IMR-90 (cell line): ENCODE results near the gene ADCYAP1. TPM values are rescaled to one million over a fixed set of nuclear protein-coding genes. Genes with fewer than 3 reads are reported as not detected.

Experiments
- ATAC-seq: fragments of 200-7000 bp; cut with Tn5 transposase; 2 replicates; pipeline ENCODE4 v1.9.1; 2020; ENCODE audit warnings: low read depth, mild to moderate bottlenecking, moderate library complexity
- BruUV-seq: library from RNA; stranded (reverse); fragments of 400-500 nt; replicated peaks from 2 replicates; lab custom pipeline; 2021; lab: Mats Ljungman, UMichigan
- CTCF ChIA-PET: fragments of 300-600 bp; formaldehyde crosslinking; extraction: SDS; loops from one replicate; lab custom pipeline; 2021; ENCODE audit warnings: antibody characterized with exemption; lab: Yijun Ruan, JAX
- POLR2A ChIA-PET: fragments of 300-600 bp; sonication (Branson Sonifier 250); formaldehyde crosslinking; loops from one replicate; lab custom pipeline; 2022; ENCODE audit warnings: antibody characterized with exemption; ENCODE audit not compliant: unreplicated experiment; lab: Charles Lee
- DNase-seq: peaks from one replicate; pipeline ENCODE4 v3.0.0; 2013
- H2AFZ ChIP-seq: replicated peaks from 2 replicates; pipeline ENCODE3; 2013; ENCODE audit warnings: low read length, mild to moderate bottlenecking; ENCODE audit not compliant: poor library complexity
- H2AK5ac ChIP-seq: 2 replicates; pipeline ENCODE4 v1.6.1; 2013; ENCODE audit warnings: low read depth, low read length, inconsistent platforms
- H2AK9ac ChIP-seq: replicated peaks from 2 replicates; pipeline ENCODE3; 2013; ENCODE audit warnings: mild to moderate bottlenecking, low read depth, low read length, moderate library complexity; ENCODE audit not compliant: poor library complexity
- H2BK120ac ChIP-seq: 2 replicates; pipeline ENCODE4 v1.6.1; 2013; ENCODE audit warnings: low read depth, low read length, inconsistent platforms
- H2BK15ac ChIP-seq: 3 replicates; pipeline ENCODE4 v1.6.1; 2013; ENCODE audit warnings: low read depth, low read length, inconsistent platforms
- H2BK20ac ChIP-seq: 2 replicates; pipeline ENCODE4 v1.6.1; 2013; ENCODE audit warnings: low read depth, mild to moderate bottlenecking, inconsistent platforms, low read length, moderate library complexity
- H2BK5ac ChIP-seq: 2 replicates; pipeline ENCODE4 v1.6.1; 2013; ENCODE audit warnings: mild to moderate bottlenecking, low read depth, low read length, inconsistent platforms; ENCODE audit not compliant: poor library complexity, severe bottlenecking
- H3K14ac ChIP-seq: replicated peaks from 2 replicates; pipeline ENCODE4 v1.6.1; 2013; ENCODE audit warnings: low read depth, low read length, inconsistent platforms
- H3K18ac ChIP-seq: 2 replicates; pipeline ENCODE4 v1.6.1; 2013; ENCODE audit warnings: low read depth, low read length, control low read depth
- H3K23ac ChIP-seq: 2 replicates; pipeline ENCODE4 v1.6.1; 2013; ENCODE audit warnings: low read depth, low read length, inconsistent platforms
- H3K27ac ChIP-seq: 2 replicates; pipeline ENCODE4 v1.5.1; 2013; ENCODE audit warnings: mild to moderate bottlenecking, control low read depth, low read length; ENCODE audit not compliant: insufficient read depth
- H3K27me3 ChIP-seq: 2 replicates; pipeline ENCODE4 v1.6.1; 2013; ENCODE audit warnings: low read length; ENCODE audit not compliant: control insufficient read depth, insufficient read depth
- H3K36me3 ChIP-seq: 2 replicates; pipeline ENCODE4 v1.6.1; 2013; ENCODE audit warnings: low read length, mixed read lengths; ENCODE audit not compliant: control insufficient read depth, insufficient read depth
- H3K4ac ChIP-seq: 2 replicates; pipeline ENCODE4 v1.6.1; 2013; ENCODE audit warnings: low read depth, low read length, inconsistent platforms
- H3K4me1 ChIP-seq: 2 replicates; pipeline ENCODE4 v1.6.1; 2013; ENCODE audit warnings: low read length, mixed read lengths; ENCODE audit not compliant: control insufficient read depth, insufficient read depth
- H3K4me2 ChIP-seq: 2 replicates; pipeline ENCODE4 v1.6.1; 2013; ENCODE audit warnings: low read depth, mild to moderate bottlenecking, control low read depth, low read length, moderate library complexity
- H3K4me3 ChIP-seq: 2 replicates; pipeline ENCODE4 v1.5.1; 2013; ENCODE audit warnings: low read depth, mild to moderate bottlenecking, control low read depth, low read length, moderate library complexity; ENCODE audit not compliant: insufficient read depth
- H3K56ac ChIP-seq: 2 replicates; pipeline ENCODE4 v1.6.1; 2013; ENCODE audit warnings: low read length, inconsistent platforms; ENCODE audit not compliant: insufficient read depth; ENCODE audit errors: extremely low read depth
- H3K79me1 ChIP-seq, 2 experiments: 2 replicates each; pipeline ENCODE4 v1.6.1; 2013; ENCODE audit warnings: low read length in 2 of 2, inconsistent platforms in 1 of 2, low read depth in 1 of 2
- H3K9ac ChIP-seq: 2 replicates; pipeline ENCODE4 v1.6.1; 2013; ENCODE audit warnings: low read depth, low read length, control low read depth
- H3K9me1 ChIP-seq: 2 replicates; pipeline ENCODE4 v1.6.1; 2013; ENCODE audit warnings: low read length, inconsistent platforms; ENCODE audit not compliant: insufficient read depth
- H3K9me3 ChIP-seq: 2 replicates; pipeline ENCODE4 v1.6.1; 2013; ENCODE audit warnings: low read length; ENCODE audit not compliant: control insufficient read depth, insufficient read depth
- H4K20me1 ChIP-seq: 2 replicates; pipeline ENCODE4 v1.6.1; 2013; ENCODE audit warnings: low read length, inconsistent platforms; ENCODE audit not compliant: insufficient read depth
- H4K5ac ChIP-seq: 2 replicates; pipeline ENCODE4 v1.6.1; 2013; ENCODE audit warnings: mild to moderate bottlenecking, low read depth, low read length, control low read depth
- H4K8ac ChIP-seq, 2 experiments: 2 replicates each; pipeline ENCODE4 v1.6.1; 2013; ENCODE audit warnings: low read depth in 2 of 2, low read length in 2 of 2, control low read depth in 1 of 2, inconsistent platforms in 1 of 2
- H4K91ac ChIP-seq: 2 replicates; pipeline ENCODE4 v1.6.1; 2013; ENCODE audit warnings: low read depth, low read length, inconsistent platforms; ENCODE audit not compliant: insufficient read depth
- CEBPB ChIP-seq: IDR thresholded peaks from 2 replicates; pipeline ENCODE4 v1.6.1; 2012; ENCODE audit warnings: low read depth, low read length, improper control_type of control experiment
- CHD1 ChIP-seq: IDR thresholded peaks from 2 replicates; pipeline ENCODE4 v1.6.1; 2012; ENCODE audit warnings: low read depth, low read length, improper control_type of control experiment
- FOS ChIP-seq: fragments of 150-350 bp; IDR thresholded peaks from 2 replicates; pipeline ENCODE4 v1.6.1; 2016; ENCODE audit warnings: low read depth, low read length
- MAFK ChIP-seq: IDR thresholded peaks from 2 replicates; pipeline ENCODE4 v1.6.1; 2012; ENCODE audit warnings: low read depth, low read length, improper control_type of control experiment
- MAZ ChIP-seq: IDR thresholded peaks from 2 replicates; pipeline ENCODE4 v1.6.1; 2012; ENCODE audit warnings: low read depth, mild to moderate bottlenecking, low read length, improper control_type of control experiment, moderate library complexity, borderline replicate concordance
- MXI1 ChIP-seq: IDR thresholded peaks from 2 replicates; pipeline ENCODE4 v1.6.1; 2012; ENCODE audit warnings: low read depth, mild to moderate bottlenecking, low read length, moderate library complexity, borderline replicate concordance
- POLR2A ChIP-seq: IDR thresholded peaks from 2 replicates; pipeline ENCODE4 v1.6.1; 2012; ENCODE audit warnings: mild to moderate bottlenecking, low read depth, low read length
- RAD21 ChIP-seq: IDR thresholded peaks from 2 replicates; pipeline ENCODE4 v1.6.1; 2012; ENCODE audit warnings: low read length, improper control_type of control experiment
- RCOR1 ChIP-seq: IDR thresholded peaks from 2 replicates; pipeline ENCODE4 v1.6.1; 2012; ENCODE audit warnings: mild to moderate bottlenecking, low read length, improper control_type of control experiment; ENCODE audit not compliant: insufficient replicate concordance
- RFX5 ChIP-seq: IDR thresholded peaks from 2 replicates; pipeline ENCODE4 v1.8.0; 2012; ENCODE audit warnings: low read depth, mild to moderate bottlenecking, low read length, moderate library complexity
- SMC3 ChIP-seq: fragments of 150-350 bp; IDR thresholded peaks from 2 replicates; pipeline ENCODE4 v1.6.1; 2016; ENCODE audit warnings: low read depth, mild to moderate bottlenecking, antibody characterized with exemption, low read length, moderate library complexity
- WGBS, 2 experiments: methylation state at CpG; one replicate each; pipeline versions ENCODE4 v1.1.5 to v1.1.7; 2013; ENCODE audit warnings: missing lambda C conversion rate in 2 of 2; ENCODE audit not compliant: insufficient read length in 1 of 2; ENCODE audit errors: extremely low coverage in 2 of 2; 5-methylcytosine and 5-hydroxymethylcytosine counted together
- dilution Hi-C: fragments of 300-500 bp; cut with HindIII; formaldehyde crosslinking; loops from one replicate; pipeline ENCODE4 v1.14.3; 2018; ENCODE audit warnings: low sequenced_read_pairs; ENCODE audit not compliant: unreplicated experiment
- in situ Hi-C: fragments of 300-500 bp; cut with MboI; formaldehyde crosslinking; loops from 3 replicates; pipeline ENCODE4 v1.14.3; 2019; ENCODE audit warnings: low sequenced_read_pairs, inconsistent platforms, mixed read lengths
- intact Hi-C: fragments of 100-400 bp; cut with micrococcal nuclease; formaldehyde crosslinking; loops from 2 replicates; pipeline ENCODE4 v1.10.0; 2022
- polyA plus RNA-seq, 3 experiments: library from polyadenylated mRNA; depleted of rRNA; stranded (reverse); fragments of >200 nt; gene quantifications; 2 replicates each; pipeline ENCODE4 v1.2.3, GENCODE V29; 2012; ENCODE audit warnings: low replicate concordance in 1 of 3
- total RNA-seq: library from RNA; depleted of rRNA; stranded (reverse); fragments of >200 nt; gene quantifications from 2 replicates; pipeline ENCODE4 v1.2.3, GENCODE V29; 2012
- TF ChIP-seq, protein P1 (sequence below): fragments of 150-350 bp; IDR thresholded peaks from 2 replicates; pipeline ENCODE4 v1.6.1; 2016; ENCODE audit warnings: low read depth, mild to moderate bottlenecking, low read length, moderate library complexity, borderline replicate concordance
- TF ChIP-seq, protein P2 (sequence below): fragments of 150-350 bp; IDR thresholded peaks from 2 replicates; pipeline ENCODE4 v1.6.1; 2017; ENCODE audit warnings: mild to moderate bottlenecking, antibody characterized with exemption, low read length, low read depth

ADCYAP1 gene
- total and polyA plus RNA-seq, 2 of the 4 experiments (the other 2 are of a cell fraction) = not detected

DNA sequence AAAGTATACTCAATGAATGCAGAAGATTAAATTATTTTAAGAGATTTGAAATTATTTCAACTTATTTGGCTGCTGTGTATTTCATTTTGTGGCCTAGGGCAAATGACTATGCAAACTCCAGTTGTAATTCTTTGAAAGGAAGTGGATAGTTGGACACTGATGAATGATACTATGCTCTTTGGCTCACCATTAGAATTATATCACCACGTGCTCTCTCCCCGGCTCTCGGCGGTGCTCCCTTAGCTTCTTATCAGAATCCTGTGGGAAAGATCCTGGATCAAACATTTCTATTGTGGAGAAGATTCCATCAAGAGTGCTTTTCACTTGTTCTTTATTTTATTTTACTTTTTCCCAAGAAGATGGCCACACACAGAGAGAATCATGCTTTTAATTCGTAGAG is 55.2 kb downstream of the ADCYAP1 start:
- Histone ChIP-seq H2BK20ac (no peak overlapping the region), H3K27me3 (no peaks in the 10 kb centered on the region), H2BK15ac (no peak overlapping the region), H2AFZ (no peak overlapping the region), H3K4me3 (no peak overlapping the region), H3K36me3 (no peaks in the 10 kb centered on the region), H3K18ac (no peak overlapping the region), H3K56ac (no peak overlapping the region), H4K8ac (no peak overlapping the region), H4K5ac (no peak overlapping the region), H3K14ac (no peak overlapping the region), H3K4me2 (no peak overlapping the region), H3K9me1 (no peaks in the 10 kb centered on the region), H3K4me1 (no peaks in the 10 kb centered on the region), H3K9me3 (no peaks in the 10 kb centered on the region), H2BK5ac (no peak overlapping the region), H3K9ac (no peak overlapping the region), H4K20me1 (no peaks in the 10 kb centered on the region), H2AK9ac (no peak overlapping the region), H3K27ac (no peak overlapping the region), H2AK5ac (no peak overlapping the region), H3K23ac (no peak overlapping the region), H2BK120ac (no peak overlapping the region), H3K79me1 (no peaks in the 10 kb centered on the region), H4K91ac (no peak overlapping the region), H3K4ac (no peak overlapping the region)
- no TSS peak for BruUV-seq
- POLR2A ChIA-PET = no interaction called here
- WGBS, 2 experiments = no CpG with 5 or more reads among the region's 5 CpGs
- no peak for TF ChIP-seq CEBPB
- TF ChIP-seq MXI1 = no peak
- TF ChIP-seq MAFK = no peak
- no peak for TF ChIP-seq MAZ
- TF ChIP-seq FOS = no peak
- TF ChIP-seq POLR2A = no peak
- TF ChIP-seq RCOR1 = no peak
- TF ChIP-seq, protein P1, sequence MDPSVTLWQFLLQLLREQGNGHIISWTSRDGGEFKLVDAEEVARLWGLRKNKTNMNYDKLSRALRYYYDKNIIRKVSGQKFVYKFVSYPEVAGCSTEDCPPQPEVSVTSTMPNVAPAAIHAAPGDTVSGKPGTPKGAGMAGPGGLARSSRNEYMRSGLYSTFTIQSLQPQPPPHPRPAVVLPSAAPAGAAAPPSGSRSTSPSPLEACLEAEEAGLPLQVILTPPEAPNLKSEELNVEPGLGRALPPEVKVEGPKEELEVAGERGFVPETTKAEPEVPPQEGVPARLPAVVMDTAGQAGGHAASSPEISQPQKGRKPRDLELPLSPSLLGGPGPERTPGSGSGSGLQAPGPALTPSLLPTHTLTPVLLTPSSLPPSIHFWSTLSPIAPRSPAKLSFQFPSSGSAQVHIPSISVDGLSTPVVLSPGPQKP = no peak
- no peak for TF ChIP-seq RFX5
- TF ChIP-seq RAD21 = no peak
- no peak for TF ChIP-seq CHD1
- no peak for TF ChIP-seq SMC3
- TF ChIP-seq, protein P2, sequence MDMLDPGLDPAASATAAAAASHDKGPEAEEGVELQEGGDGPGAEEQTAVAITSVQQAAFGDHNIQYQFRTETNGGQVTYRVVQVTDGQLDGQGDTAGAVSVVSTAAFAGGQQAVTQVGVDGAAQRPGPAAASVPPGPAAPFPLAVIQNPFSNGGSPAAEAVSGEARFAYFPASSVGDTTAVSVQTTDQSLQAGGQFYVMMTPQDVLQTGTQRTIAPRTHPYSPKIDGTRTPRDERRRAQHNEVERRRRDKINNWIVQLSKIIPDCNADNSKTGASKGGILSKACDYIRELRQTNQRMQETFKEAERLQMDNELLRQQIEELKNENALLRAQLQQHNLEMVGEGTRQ = no peak
- CTCF ChIA-PET = interaction anchor here (0.7 kb wide), 1 partner anchor 16 kb away, joined by 3 read pairs; no protein-coding TSS in a partner anchor
- dilution Hi-C loops (no loop called here), in situ Hi-C loops (no loop called here), intact Hi-C loops (loop anchor here (2.0 to 10.0 kb wide), 2 partner anchors 95 to 1585 kb away; no protein-coding TSS in a partner anchor)
- DNase-seq (no peak), ATAC-seq (no peak)
